ENCODE results near the gene ANKRD37.

- TF ChIP-seq CTCF (IDR thresholded peaks at IDR 0.05; ENCODE audit: borderline replicate concordance, extremely low read depth, low read length, poor library complexity, severe bottlenecking) (no peak), EZH2 (IDR thresholded peaks at IDR 0.05; ENCODE audit: borderline replicate concordance, low read depth, low read length, severe bottlenecking) (no peak)
Measured at GRCh38 chr4:185379326-185380295, 17.0 kb upstream of the ANKRD37 start.

Data from DND-41 (cell line).